Gastrocnemius medialis (tissue), 4 donors: ENCODE results near the gene ZNF714. TPM values are rescaled to one million over a fixed set of nuclear protein-coding genes. Genes with fewer than 3 reads are reported as not detected.

Source experiments
- ATAC-seq, 2 donors: fragments of 150-250 bp; one replicate each; pipeline ENCODE4 v1.9.1; 2016
- DNase-seq, 2 donors: peaks; one replicate each; pipeline ENCODE4 v3.0.0-alpha.2; 2019
- H3K27ac ChIP-seq, 4 donors: fragments of 200-600 bp; sonication (generic); 1 replicate in 1 of 4; 2 replicates in 3 of 4; pipeline ENCODE4 v1.5.1; 2016 to 2018; ENCODE audit warnings: mild to moderate bottlenecking in 2 of 4, moderate library complexity in 1 of 4
- H3K27me3 ChIP-seq, 3 donors: fragments of 200-600 bp; sonication (generic) in 2 of 3; 1 replicate in 1 of 3; 2 replicates in 2 of 3; pipeline versions ENCODE4 v1.5.1 to v1.6.0; 2016 to 2019; ENCODE audit warnings: mild to moderate bottlenecking in 1 of 3, moderate library complexity in 1 of 3
- H3K36me3 ChIP-seq, 2 donors: fragments of 200-600 bp; sonication (generic) in 1 of 2; one replicate each; pipeline ENCODE4 v1.5.1; 2017 to 2018
- H3K4me1 ChIP-seq, 2 donors: fragments of 200-600 bp; sonication (generic) in 1 of 2; one replicate each; pipeline ENCODE4 v1.5.1; 2016 to 2017; ENCODE audit warnings: mild to moderate bottlenecking in 2 of 2
- H3K4me3 ChIP-seq, 4 donors: fragments of 200-600 bp; sonication (generic) in 3 of 4; 1 replicate in 1 of 4; 2 replicates in 3 of 4; pipeline ENCODE4 v1.5.1; 2016 to 2019; ENCODE audit warnings: mild to moderate bottlenecking in 2 of 4
- H3K9me3 ChIP-seq, 3 donors: fragments of 200-600 bp; sonication (generic) in 2 of 3; 1 replicate in 1 of 3; 2 replicates in 2 of 3; pipeline ENCODE4 v1.5.1; 2016 to 2019
- POLR2A ChIP-seq, 2 donors: fragments of 450-650 bp; IDR thresholded peaks; one replicate each; pipeline ENCODE4 v1.6.1; 2017; ENCODE audit warnings: antibody characterized with exemption in 2 of 2, mild to moderate bottlenecking in 2 of 2, moderate library complexity in 2 of 2
- in situ Hi-C, 4 donors: fragments of 200-750 bp; cut with MboI; loops; one replicate each; pipeline versions ENCODE4 v1.15.0 to v1.8.0; 2017; ENCODE audit warnings: low sequenced_read_pairs in 4 of 4
- intact Hi-C: fragments of 100-400 bp; cut with DNase I; formaldehyde crosslinking; loops from one replicate; pipeline ENCODE4 v1.15.1; 2023; ENCODE audit warnings: low total_unique reads
- total RNA-seq, 4 donors: library from RNA; depleted of rRNA; stranded (reverse); fragments of >200 nt; gene quantifications; one replicate each; pipeline versions ENCODE4 v1.1.0 to v1.2.3, GENCODE V29; 2016
- TF ChIP-seq, protein P1 (sequence below), 5 experiments: fragments of 450-650 bp in 3 of 5; fragments of 200-600 bp in 2 of 5; sonication (generic) in 2 of 5; IDR thresholded peaks in 4 of 5; conservative IDR thresholded peaks in 1 of 5; 1 replicate in 4 of 5; 2 replicates in 1 of 5; pipeline ENCODE4 v1.5.1; 2016 to 2019; ENCODE audit warnings: antibody characterized with exemption in 5 of 5, mild to moderate bottlenecking in 3 of 5, moderate library complexity in 3 of 5

Gene ZNF714
- total RNA-seq, 4 donors from 2014 or later, result 0.29 to 2.2 (median 1.2) TPM

- intact Hi-C loops, result no loop called here
- Histone ChIP-seq H3K27me3 (no peaks in the 10 kb centered on the region), H3K36me3 (peaks cover 0 to 28% of the 10 kb centered on the region in 2 donors), H3K27ac (no peak overlapping the region), H3K9me3 (no peaks in the 10 kb centered on the region), H3K4me3 (no peak overlapping the region), H3K4me1 (no peaks in the 10 kb centered on the region)
- in situ Hi-C loops, result no loop called here
- no peak for DNase-seq
- ATAC-seq, result no peak
- TF ChIP-seq POLR2A (IDR thresholded peaks at IDR 0.05), result no peak
- TF ChIP-seq, protein P1, sequence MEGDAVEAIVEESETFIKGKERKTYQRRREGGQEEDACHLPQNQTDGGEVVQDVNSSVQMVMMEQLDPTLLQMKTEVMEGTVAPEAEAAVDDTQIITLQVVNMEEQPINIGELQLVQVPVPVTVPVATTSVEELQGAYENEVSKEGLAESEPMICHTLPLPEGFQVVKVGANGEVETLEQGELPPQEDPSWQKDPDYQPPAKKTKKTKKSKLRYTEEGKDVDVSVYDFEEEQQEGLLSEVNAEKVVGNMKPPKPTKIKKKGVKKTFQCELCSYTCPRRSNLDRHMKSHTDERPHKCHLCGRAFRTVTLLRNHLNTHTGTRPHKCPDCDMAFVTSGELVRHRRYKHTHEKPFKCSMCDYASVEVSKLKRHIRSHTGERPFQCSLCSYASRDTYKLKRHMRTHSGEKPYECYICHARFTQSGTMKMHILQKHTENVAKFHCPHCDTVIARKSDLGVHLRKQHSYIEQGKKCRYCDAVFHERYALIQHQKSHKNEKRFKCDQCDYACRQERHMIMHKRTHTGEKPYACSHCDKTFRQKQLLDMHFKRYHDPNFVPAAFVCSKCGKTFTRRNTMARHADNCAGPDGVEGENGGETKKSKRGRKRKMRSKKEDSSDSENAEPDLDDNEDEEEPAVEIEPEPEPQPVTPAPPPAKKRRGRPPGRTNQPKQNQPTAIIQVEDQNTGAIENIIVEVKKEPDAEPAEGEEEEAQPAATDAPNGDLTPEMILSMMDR (IDR thresholded peaks at IDR 0.05 in 4 of 5, conservative IDR thresholded peaks at IDR 0.05 in 1 of 5), result no peak
These were observed 84.4 kb downstream of the ZNF714 start for GRCh38 chr19:21166436-21166835.

Other genes with a start within 250 kb of the ZNF714 start
- gene ZNF85, start 159.0 kb upstream of the ZNF714 start, total RNA-seq, result 1 to 10 TPM in 1 of 4 donors, under 1 TPM in 3; 0.34 to 1.8 (median 0.81) TPM
- 1 to 10 TPM; 1.3 to 5.9 (median 2.0) TPM for gene ZNF430, start 61.5 kb upstream of the ZNF714 start, total RNA-seq
- gene ZNF431, start 59.8 kb downstream of the ZNF714 start, total RNA-seq, result 1 to 10 TPM; 5.1 to 7.6 (median 6.7) TPM
- 1 to 10 TPM; 1.1 to 3.5 (median 3.1) TPM for gene ZNF708, start 247.2 kb downstream of the ZNF714 start, total RNA-seq